Mesenteric fat pad (tissue), 1 donor: ENCODE measurements around the gene PACRG. TPM values are rescaled to one million over a fixed set of nuclear protein-coding genes. Genes with fewer than 3 reads are reported as not detected.

Source experiments
- DNase-seq: peaks from one replicate; pipeline ENCODE4 v3.0.0-alpha.2; 2020; ENCODE audit warnings: low spot score
- total RNA-seq: library from RNA; stranded (reverse); fragmentation: NEBNext Ultra II Directional; extraction: Animal tissue kit (Norgen Biotek cat#: 25700); gene quantifications from one replicate; pipeline ENCODE4 v1.2.1, GENCODE V29; 2021
- donor health status: DM: yes; HTN: yes; CAD: no.

Gene PACRG
- total RNA-seq, 1 donor from 2014 or later: not detected

- DNase-seq: no peak
Measured at GRCh38 chr6:162998777-162999176, 271.0 kb downstream of the PACRG start.

- DNase-seq: no peak
Measured at GRCh38 chr6:162999575-163000285, 272.0 kb downstream of the PACRG start.

- DNase-seq: no peak
Measured at GRCh38 chr6:163001330-163001729, 273.6 kb downstream of the PACRG start.

GRCh38 chr6:163008186-163008585, 280.4 kb downstream of the PACRG start:
- no peak for DNase-seq

GRCh38 chr6:163008626-163009025, 280.9 kb downstream of the PACRG start:
- no peak for DNase-seq

GRCh38 chr6:163010145-163010544, 282.4 kb downstream of the PACRG start:
- no peak for DNase-seq

GRCh38 chr6:163014736-163015135, 287.0 kb downstream of the PACRG start:
- no peak for DNase-seq

GRCh38 chr6:163017801-163018200, 290.0 kb downstream of the PACRG start:
- DNase-seq: no peak

GRCh38 chr6:163019926-163020325, 292.2 kb downstream of the PACRG start:
- no peak for DNase-seq

- DNase-seq: no peak
Measured at GRCh38 chr6:163021054-163021453, 293.3 kb downstream of the PACRG start.

GRCh38 chr6:163023700-163024099, 295.9 kb downstream of the PACRG start:
- no peak for DNase-seq

- DNase-seq: no peak
Measured at GRCh38 chr6:163026893-163027292, 299.1 kb downstream of the PACRG start.

- DNase-seq: no peak
Measured at GRCh38 chr6:163030980-163031379, 303.2 kb downstream of the PACRG start.

- no peak for DNase-seq
Measured at GRCh38 chr6:163031931-163032330, 304.2 kb downstream of the PACRG start.

- no peak for DNase-seq
Measured at GRCh38 chr6:163036160-163036645, 308.4 kb downstream of the PACRG start.

- no peak for DNase-seq
Measured at GRCh38 chr6:163038317-163038716, 310.5 kb downstream of the PACRG start.

GRCh38 chr6:163048345-163048744, 320.6 kb downstream of the PACRG start:
- DNase-seq: no peak

- no peak for DNase-seq
Measured at GRCh38 chr6:163053667-163054344, 326.0 kb downstream of the PACRG start.

GRCh38 chr6:163054641-163055040, 326.9 kb downstream of the PACRG start:
- no peak for DNase-seq

GRCh38 chr6:163057260-163057659, 329.5 kb downstream of the PACRG start:
- no peak for DNase-seq

GRCh38 chr6:163062790-163063189, 335.0 kb downstream of the PACRG start:
- DNase-seq: no peak

GRCh38 chr6:163063561-163063960, 335.8 kb downstream of the PACRG start:
- no peak for DNase-seq

- no peak for DNase-seq
Measured at GRCh38 chr6:163064397-163064796, 336.6 kb downstream of the PACRG start.
